HG02885 (cell line): Measurements from ENCODE around the gene EIF2AK3.
"Not testable (repeated sequence)": the region's sequence is repeated elsewhere in the genome, so short reads cannot be mapped to it uniquely, and the experiment has no call there.

Source experiments
- ATAC-seq: cut with Tn5 transposase; IDR thresholded peaks from one replicate; pipeline ENCODE4 v1.9.1; 2021; ENCODE audit warnings: mild to moderate bottlenecking; ENCODE audit not compliant: unreplicated experiment, poor library complexity

Gene EIF2AK3

DNA sequence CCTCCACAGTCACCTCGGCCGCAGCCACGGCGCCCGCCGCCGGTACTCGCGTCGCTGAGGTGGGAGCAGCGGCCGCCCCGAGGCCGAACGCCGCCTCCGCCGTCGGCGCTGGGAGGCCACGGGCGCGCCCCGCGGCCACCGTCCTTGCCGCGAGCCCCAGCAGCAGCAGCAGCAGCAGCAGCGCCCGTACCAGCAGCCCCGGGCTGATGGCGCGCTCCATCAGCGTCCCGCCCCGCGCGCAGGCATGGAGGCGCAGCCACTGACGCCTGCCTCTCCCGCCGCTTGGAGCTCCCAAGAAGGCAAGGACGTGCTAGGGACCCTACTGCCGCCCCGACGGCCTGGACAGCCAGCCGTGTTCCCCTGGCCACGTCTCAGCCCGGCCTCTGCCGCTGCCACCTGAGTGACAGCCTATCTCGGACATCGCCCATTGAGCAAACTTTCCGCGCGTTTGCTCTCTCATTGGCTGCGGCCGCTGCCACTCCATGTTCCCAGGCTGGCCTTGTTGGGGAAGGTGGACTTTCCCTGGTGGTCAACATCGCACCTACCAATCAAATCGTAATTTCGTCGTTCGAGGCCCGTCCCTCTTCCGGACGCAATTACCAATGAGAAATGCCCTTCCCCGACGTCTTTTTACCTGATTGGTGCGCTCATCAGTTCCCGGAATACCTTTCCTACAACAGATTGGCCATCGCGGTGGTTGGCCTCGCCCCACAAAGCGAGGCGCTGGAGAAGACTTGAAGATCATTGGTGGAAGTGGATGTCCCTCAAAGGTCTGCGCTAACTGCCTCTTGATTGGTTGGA, at the start of gene EIF2AK3:
TSS of gene EIF2AK3 (minus strand) at position 410 of the 801 bp plus-strand sequence. CDS start at position 220, 190 bp downstream.
- peak; percentile 87 for ATAC-seq

DNA sequence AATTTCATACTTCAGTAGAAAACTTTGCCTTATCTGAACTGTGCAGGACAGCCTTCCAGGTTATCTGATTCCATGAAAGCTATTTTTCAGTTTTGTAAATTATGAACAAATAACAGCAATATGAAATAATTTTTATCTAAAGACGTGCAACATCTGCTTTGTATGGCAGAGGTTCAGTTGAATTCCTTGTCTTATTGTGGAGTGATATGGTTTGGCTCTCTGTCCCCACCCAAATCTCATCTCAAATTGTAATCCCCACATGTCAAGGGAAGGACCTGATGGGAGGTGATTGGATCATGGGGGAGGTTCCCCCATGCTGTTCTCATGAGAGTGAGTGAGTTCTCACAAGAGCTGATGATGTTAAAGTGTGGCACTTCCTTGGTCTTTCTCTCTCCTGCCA, 46.1 kb upstream of the EIF2AK3 start:
- ATAC-seq = no peak

- peak; percentile 58 for ATAC-seq
Measured at GRCh38 chr2:88671786-88672427, 44.6 kb upstream of the EIF2AK3 start.

- ATAC-seq = peak; percentile 88
Measured at GRCh38 chr2:88669482-88670214, 42.4 kb upstream of the EIF2AK3 start.

GRCh38 chr2:88668862-88669261, 41.6 kb upstream of the EIF2AK3 start:
- ATAC-seq = no peak

- no peak for ATAC-seq
Measured at GRCh38 chr2:88667219-88667618, 40.0 kb upstream of the EIF2AK3 start.

DNA sequence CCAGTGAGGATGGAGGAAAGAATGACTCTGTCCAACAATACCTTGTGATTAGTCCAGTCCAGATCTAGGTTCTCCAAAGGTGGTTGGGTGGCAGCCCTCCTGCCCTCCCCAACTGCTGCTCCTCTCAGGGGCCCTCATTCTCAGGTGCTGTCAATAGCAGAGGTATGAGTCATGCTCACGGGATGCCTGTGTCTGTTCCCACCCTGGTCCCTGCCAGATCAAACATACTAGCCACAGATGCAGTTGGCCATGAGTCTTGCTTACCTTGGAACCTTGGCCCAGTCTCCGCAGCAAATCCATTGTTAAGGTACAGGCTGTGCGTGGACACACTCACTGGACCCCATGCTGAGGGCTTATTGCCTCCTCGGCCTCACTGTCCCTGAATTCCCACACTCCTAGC, 39.3 kb upstream of the EIF2AK3 start:
- no peak for ATAC-seq

GRCh38 chr2:88660622-88661021, 33.4 kb upstream of the EIF2AK3 start:
- no peak for ATAC-seq

GRCh38 chr2:88659538-88659915, 32.3 kb upstream of the EIF2AK3 start:
- ATAC-seq = no peak

GRCh38 chr2:88658881-88659537, 31.7 kb upstream of the EIF2AK3 start:
- no peak for ATAC-seq

DNA sequence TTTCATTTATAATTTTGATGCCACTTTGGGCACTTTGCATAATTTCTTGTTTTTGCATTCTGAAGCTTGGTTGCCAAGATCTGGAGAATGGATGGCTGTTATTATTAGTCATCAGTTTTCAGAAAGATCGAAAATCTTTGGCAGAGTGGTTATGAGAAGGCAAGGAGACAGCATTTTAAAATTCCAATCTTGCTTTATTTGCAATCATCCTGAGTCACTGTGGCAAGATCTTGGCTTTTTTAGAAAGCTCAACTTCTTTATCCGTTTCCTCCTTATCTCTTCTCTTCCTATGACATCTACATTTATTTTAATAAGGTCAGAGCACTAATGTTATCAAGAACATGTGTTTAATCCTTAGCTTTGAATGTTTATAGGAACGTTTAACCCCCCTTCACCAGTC, 31.1 kb upstream of the EIF2AK3 start:
- ATAC-seq = no peak

GRCh38 chr2:88657131-88657530, 29.9 kb upstream of the EIF2AK3 start:
- no peak for ATAC-seq

DNA sequence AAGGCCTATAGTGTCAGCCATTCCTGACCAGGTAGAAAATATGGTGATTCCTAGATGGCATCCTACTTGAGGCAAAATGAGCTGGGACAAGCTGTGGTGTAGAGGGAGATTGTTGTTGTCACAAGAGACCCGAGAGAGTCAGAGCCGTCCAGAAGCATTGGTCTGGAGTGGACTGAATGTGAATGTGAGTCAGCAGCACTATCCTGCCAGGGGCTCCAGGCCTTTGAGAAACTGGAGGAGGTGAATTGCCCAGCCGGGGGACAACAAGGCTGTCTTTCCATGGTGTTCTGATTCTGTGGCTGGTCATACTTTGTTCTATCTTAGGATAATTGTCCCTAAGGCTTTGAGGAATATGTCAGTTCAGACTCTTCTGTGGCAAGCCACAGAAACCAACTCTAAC, 29.4 kb upstream of the EIF2AK3 start:
- no peak for ATAC-seq

- no peak for ATAC-seq
Measured at GRCh38 chr2:88654714-88655113, 27.4 kb upstream of the EIF2AK3 start.

- ATAC-seq = no peak
Measured at GRCh38 chr2:88651646-88652045, 24.4 kb upstream of the EIF2AK3 start.

DNA sequence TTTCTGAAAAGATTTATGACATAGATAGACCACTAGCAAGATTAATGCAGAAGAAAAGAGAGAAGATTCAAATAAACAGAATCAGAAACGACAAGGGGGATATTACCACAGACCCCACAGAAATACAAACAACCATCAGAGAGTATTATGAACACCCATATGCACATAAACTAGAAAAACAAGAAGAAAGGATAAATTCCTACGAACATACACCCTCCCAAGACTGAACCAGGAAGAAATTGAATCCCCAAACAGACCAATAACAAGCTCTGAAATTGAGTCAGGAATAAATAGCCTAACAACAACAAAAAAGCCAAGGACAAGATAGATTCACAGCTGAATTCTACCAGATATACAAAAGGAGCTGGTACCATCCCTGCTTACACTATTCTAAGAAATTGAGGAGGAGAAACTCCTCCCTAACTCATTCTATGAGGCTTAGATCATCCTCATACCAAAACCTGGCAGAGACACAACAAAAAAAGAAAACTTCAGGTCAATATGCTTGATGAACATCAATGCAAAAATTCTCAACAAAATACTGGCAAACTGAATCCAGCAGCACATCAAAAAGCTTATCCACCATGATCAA, 18.1 kb upstream of the EIF2AK3 start:
- ATAC-seq = not testable (repeated sequence)

DNA sequence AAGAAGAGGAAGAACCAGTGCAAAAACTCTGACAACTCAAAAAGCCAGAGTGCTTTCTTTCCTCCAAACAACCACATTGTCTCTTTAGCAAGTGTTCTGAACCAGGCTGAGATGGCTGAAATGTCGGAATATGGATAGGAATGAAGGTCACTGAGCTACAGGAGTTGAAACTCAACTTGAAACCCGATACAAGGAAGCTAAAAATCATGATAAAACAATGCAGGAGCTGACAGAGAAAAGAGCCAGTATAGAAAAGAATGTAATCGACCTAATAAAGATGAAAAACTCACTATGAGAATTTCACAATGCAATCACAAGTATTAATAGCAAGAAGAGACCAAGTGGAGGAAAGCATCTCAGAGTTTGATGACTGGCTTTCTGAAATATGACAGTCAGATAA, 15.0 kb upstream of the EIF2AK3 start:
- ATAC-seq = no peak

DNA sequence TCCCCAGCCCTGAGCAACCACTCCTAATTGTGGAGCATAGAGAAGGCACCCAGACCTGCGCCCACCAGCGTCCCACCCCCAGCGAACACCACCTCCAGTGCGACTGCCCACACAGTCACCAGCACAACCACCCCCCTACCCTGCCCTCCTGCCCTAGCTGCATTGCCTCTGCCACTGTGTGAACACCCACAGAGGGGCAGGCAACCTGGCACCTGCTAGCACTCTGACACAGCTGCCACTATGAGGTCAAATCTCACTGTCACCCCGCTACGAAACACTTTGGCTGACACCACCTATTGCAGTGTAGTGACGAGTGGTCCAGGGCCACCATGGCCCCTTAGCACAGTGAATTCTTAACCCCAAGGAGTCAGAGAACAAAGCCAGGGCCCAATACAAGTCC, 14.1 kb upstream of the EIF2AK3 start:
- no peak for ATAC-seq

DNA sequence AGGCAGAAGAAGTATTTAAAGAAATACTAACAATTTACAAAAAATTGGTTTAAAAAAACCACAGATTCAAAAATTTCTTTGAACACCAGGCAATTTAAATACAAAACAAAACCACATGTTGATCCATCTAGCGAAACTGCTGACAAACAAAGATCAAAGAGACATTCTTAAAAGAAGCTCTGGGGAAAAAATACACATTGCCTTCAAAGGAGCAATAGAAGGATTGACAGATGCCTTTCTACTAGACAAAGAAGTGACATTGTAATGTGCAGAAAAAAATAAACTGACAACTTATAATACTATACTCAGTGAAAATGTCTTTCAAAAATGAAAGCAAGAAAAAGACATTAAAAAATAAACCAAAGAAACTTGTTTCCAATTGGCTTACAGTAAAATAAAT, 12.6 kb upstream of the EIF2AK3 start:
- no peak for ATAC-seq

DNA sequence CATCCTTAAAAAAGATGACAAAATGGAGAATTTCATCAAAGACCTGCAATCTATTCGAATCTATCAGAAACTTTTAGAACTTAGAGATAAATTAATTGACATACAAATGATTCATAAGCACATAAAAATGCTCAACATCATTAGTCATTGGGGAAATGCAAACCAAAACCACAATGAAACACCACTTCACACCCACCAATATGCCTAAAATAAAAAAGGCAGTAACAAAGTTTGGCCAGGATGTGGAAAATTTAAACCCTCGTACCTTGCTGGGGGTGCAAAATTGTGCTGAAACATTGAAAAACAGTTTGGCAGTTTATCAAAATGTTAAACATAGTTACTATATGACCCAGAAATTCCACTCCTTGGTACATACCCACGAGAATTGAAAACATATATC, 11.5 kb upstream of the EIF2AK3 start:
- ATAC-seq = no peak
